HCT116 (cell line): ENCODE results near the gene PPP1R37. TPM values are rescaled to one million over a fixed set of nuclear protein-coding genes. Genes with fewer than 3 reads are reported as not detected.

ENCODE experiments used
- ATAC-seq: fragments of 200-7000 bp; cut with Tn5 transposase; 2 replicates; pipeline ENCODE4 v1.9.1; 2020; ENCODE audit warnings: mild to moderate bottlenecking, moderate library complexity
- BruUV-seq: library from RNA; stranded (reverse); fragments of 400-500 nt; replicated peaks from 2 replicates; lab custom pipeline; 2021; lab: Mats Ljungman, UMichigan
- CTCF ChIA-PET: fragments of 300-600 bp; sonication (Branson Sonifier 250); formaldehyde crosslinking; loops from one replicate; lab custom pipeline; 2021; ENCODE audit warnings: antibody characterized with exemption; lab: Charles Lee
- POLR2A ChIA-PET: fragments of 300-600, 350-600 bp; sonication (Branson Sonifier 250); formaldehyde crosslinking; loops from one replicate; lab custom pipeline; 2021; ENCODE audit warnings: antibody characterized with exemption; lab: Charles Lee
- RAD21 ChIA-PET, 2 experiments: fragments of 300-600 bp; sonication (Branson Sonifier 250); formaldehyde crosslinking; loops; one replicate each; lab custom pipeline; 2023; ENCODE audit warnings: low total read pairs in 2 of 2; ENCODE audit not compliant: uncharacterized antibody in 2 of 2, unreplicated experiment in 2 of 2, low non-redundant PET in 1 of 2; lab: Charles Lee
- DNase-seq: peaks from one replicate; pipeline ENCODE4 v3.0.0-alpha.2; 2010; ENCODE audit warnings: low read depth, low spot score
- H2AFZ ChIP-seq: fragments of 200-600 bp; shearing (Covaris generic), sonication (generic); 2 replicates; pipeline ENCODE4 v1.6.1; 2017; ENCODE audit warnings: low read depth, mixed run types, mixed read lengths, antibody characterized with exemption, low read length; ENCODE audit not compliant: poor library complexity, severe bottlenecking
- H3K27ac ChIP-seq: 2 replicates; pipeline ENCODE4 v1.5.1; 2012; ENCODE audit warnings: low read depth, low read length
- H3K27me3 ChIP-seq: fragments of 200-600 bp; sonication (generic); 2 replicates; pipeline ENCODE4 v1.6.1; 2016; ENCODE audit warnings: mixed run types, low read length, mixed read lengths; ENCODE audit not compliant: insufficient read depth
- H3K36me3 ChIP-seq, 2 experiments: fragments of 200-500 bp in 1 of 2; fragments of 200-600 bp in 1 of 2; sonication (Bioruptor generic) in 1 of 2; sonication (generic) in 1 of 2; 2 replicates each; pipeline versions ENCODE4 v1.5.1 to v1.6.1; 2014 to 2016; ENCODE audit warnings: low read length in 2 of 2, inconsistent platforms in 1 of 2, mixed read lengths in 1 of 2, mixed run types in 1 of 2; ENCODE audit not compliant: insufficient read depth in 2 of 2, control insufficient read depth in 1 of 2
- H3K4me1 ChIP-seq, 2 experiments: fragments of 200-600 bp in 1 of 2; sonication (generic) in 1 of 2; 2 replicates each; pipeline versions ENCODE4 v1.5.1 to v1.6.1; 2012 to 2017; ENCODE audit warnings: low read length in 2 of 2, inconsistent platforms in 1 of 2, mild to moderate bottlenecking in 1 of 2, mixed read lengths in 1 of 2, mixed run types in 1 of 2, moderate library complexity in 1 of 2; ENCODE audit not compliant: insufficient read depth in 2 of 2, control insufficient read depth in 1 of 2
- H3K4me2 ChIP-seq: fragments of 200-600 bp; sonication (generic); 2 replicates; pipeline ENCODE4 v1.6.1; 2017; ENCODE audit warnings: mixed run types, low read length, mixed read lengths
- H3K4me3 ChIP-seq, 2 experiments: fragments of 200-600 bp in 1 of 2; sonication (generic) in 1 of 2; replicated peaks in 1 of 2; 2 replicates each; pipeline ENCODE4 v1.5.1; 2011 to 2016; ENCODE audit warnings: low read length in 2 of 2, control low read depth in 1 of 2, low read depth in 1 of 2, mild to moderate bottlenecking in 1 of 2, mixed read lengths in 1 of 2, mixed run types in 1 of 2
- H3K79me2 ChIP-seq: fragments of 200-600 bp; sonication (generic); 2 replicates; pipeline ENCODE4 v1.6.1; 2017; ENCODE audit warnings: mild to moderate bottlenecking, mixed run types, low read length, moderate library complexity, mixed read lengths; ENCODE audit not compliant: insufficient read depth
- H3K9ac ChIP-seq: fragments of 200-600 bp; sonication (generic); 2 replicates; pipeline ENCODE4 v1.6.1; 2016; ENCODE audit warnings: low read length, mixed read lengths
- H3K9me2 ChIP-seq: fragments of 200-600 bp; sonication (generic), shearing (Covaris generic); 2 replicates; pipeline ENCODE4 v1.6.1; 2017; ENCODE audit warnings: mixed run types, mild to moderate bottlenecking, moderate library complexity; ENCODE audit not compliant: insufficient read depth
- H3K9me3 ChIP-seq, 2 experiments: fragments of 200-500 bp in 1 of 2; fragments of 200-600 bp in 1 of 2; sonication (Bioruptor generic) in 1 of 2; sonication (generic) in 1 of 2; 2 replicates each; pipeline ENCODE4 v1.6.1; 2014 to 2017; ENCODE audit warnings: low read length in 2 of 2, mixed read lengths in 2 of 2, inconsistent platforms in 1 of 2, low read depth in 1 of 2, mild to moderate bottlenecking in 1 of 2, mixed run types in 1 of 2, moderate library complexity in 1 of 2; ENCODE audit not compliant: control insufficient read depth in 1 of 2, insufficient read depth in 1 of 2
- H4K20me1 ChIP-seq: fragments of 200-600 bp; sonication (generic), shearing (Covaris generic); 2 replicates; pipeline ENCODE4 v1.6.1; 2017; ENCODE audit warnings: mixed run types, mild to moderate bottlenecking, moderate library complexity; ENCODE audit not compliant: insufficient read depth
- ATF3 ChIP-seq: IDR thresholded peaks from 2 replicates; pipeline ENCODE4 v1.6.1; 2012
- CEBPB ChIP-seq: IDR thresholded peaks from 2 replicates; pipeline ENCODE4 v1.6.1; 2012; ENCODE audit warnings: low read depth
- EGR1 ChIP-seq: IDR thresholded peaks from 2 replicates; pipeline ENCODE4 v1.6.1; 2012; ENCODE audit warnings: low read depth
- ELF1 ChIP-seq: IDR thresholded peaks from 2 replicates; pipeline ENCODE4 v1.6.1; 2012; ENCODE audit warnings: low read depth, borderline replicate concordance
- EZH2phosphoT487 ChIP-seq: fragments of 200-600 bp; IDR thresholded peaks from 2 replicates; pipeline ENCODE4 v1.6.1; 2018; ENCODE audit warnings: antibody characterized with exemption, borderline replicate concordance
- FOSL1 ChIP-seq: IDR thresholded peaks from 2 replicates; pipeline ENCODE4 v1.6.1; 2012; ENCODE audit warnings: low read depth
- MAX ChIP-seq: IDR thresholded peaks from 2 replicates; pipeline ENCODE4 v1.6.1; 2012
- POLR2AphosphoS5 ChIP-seq: IDR thresholded peaks from 2 replicates; pipeline ENCODE4 v1.6.1; 2011; ENCODE audit warnings: mild to moderate bottlenecking, low read depth, low read length, moderate library complexity
- RAD21 ChIP-seq: IDR thresholded peaks from 2 replicates; pipeline ENCODE4 v1.6.1; 2012; ENCODE audit warnings: low read depth, mild to moderate bottlenecking
- SP1 ChIP-seq: IDR thresholded peaks from 2 replicates; pipeline ENCODE4 v1.6.1; 2012; ENCODE audit warnings: low read depth
- TCF7L2 ChIP-seq: IDR thresholded peaks from 2 replicates; pipeline ENCODE4 v1.7.0; 2011; ENCODE audit warnings: borderline replicate concordance, inconsistent platforms; ENCODE audit not compliant: insufficient read depth, insufficient read length; ENCODE audit errors: extremely low read depth
- ZBTB33 ChIP-seq: IDR thresholded peaks from 2 replicates; pipeline ENCODE4 v1.6.1; 2011; ENCODE audit warnings: mild to moderate bottlenecking, low read length, moderate library complexity; ENCODE audit not compliant: insufficient replicate concordance; ENCODE audit errors: extremely low read depth
- ZNF274 ChIP-seq: fragments of 200-500 bp; sonication (Bioruptor generic); IDR thresholded peaks from 2 replicates; pipeline ENCODE4 v1.6.1; 2014; ENCODE audit warnings: mild to moderate bottlenecking, low read depth, low read length, inconsistent platforms
- intact Hi-C: fragments of 100-400 bp; cut with micrococcal nuclease; formaldehyde crosslinking; loops from 2 replicates; pipeline ENCODE4 v1.10.0; 2022
- total RNA-seq: library from RNA; stranded (reverse); gene quantifications from one replicate; pipeline ENCODE4 v1.2.1, GENCODE V29; 2021; ENCODE audit not compliant: unreplicated experiment

The PPP1R37 gene
- total RNA-seq, 1 experiment from 2014 or later = 32.7 TPM

- no peak overlapping the region for H2AFZ ChIP-seq
- CTCF ChIA-PET = interaction anchor here (0.7 kb wide), 1 partner anchor 12 kb away, joined by 3 read pairs; no protein-coding TSS in a partner anchor
- TF ChIP-seq TCF7L2 = no peak
- TF ChIP-seq, all 23 proteins: peak for 0
- Histone ChIP-seq H3K4me1 (peaks cover 10 to 11% of the 10 kb centered on the region in 2 experiments; a peak in 3 of 4 replicates), H3K9me3 (no peaks in the 10 kb centered on the region), H3K36me3 (peaks cover 10 to 20% of the 10 kb centered on the region in 2 experiments; a peak in 3 of 4 replicates), H3K9me2 (no peaks in the 10 kb centered on the region), H3K4me2 (no peak overlapping the region), H4K20me1 (no peaks in the 10 kb centered on the region), H3K27me3 (no peaks in the 10 kb centered on the region), H3K4me3 (no peak overlapping the region), H3K79me2 (peaks cover 26% of the 10 kb centered on the region), H3K9ac (no peak overlapping the region), H3K27ac (no peak overlapping the region)
- no peak for DNase-seq
- intact Hi-C loops = no loop called here
- POLR2A ChIA-PET = interaction anchor here (0.9 kb wide), 1 partner anchor 33 kb away, joined by 3 read pairs; the partner anchor contains the start of gene CLASRP
- RAD21 ChIA-PET = no interaction called here
- no TSS peak for BruUV-seq
- ATAC-seq = no peak
Measured at GRCh38 chr19:45071545-45071938, 21.4 kb upstream of the PPP1R37 start.

GRCh38 chr19:45071969-45072790, 20.8 kb upstream of the PPP1R37 start:
- ATAC-seq (no peak), DNase-seq (no peak)
- ChIA-PET POLR2A (interaction anchor here (0.9 kb wide), 1 partner anchor 33 kb away, joined by 3 read pairs; the partner anchor contains the start of gene CLASRP), CTCF (interaction anchor here (0.7 to 1.1 kb wide), 2 partner anchors 12 to 13 kb away, joined by 3 to 5 read pairs; no protein-coding TSS in a partner anchor), RAD21 (no interaction called here)
- H3K27ac ChIP-seq = no peak overlapping the region
- H3K9ac ChIP-seq = no peak overlapping the region
- H3K9me3 ChIP-seq = no peaks in the 10 kb centered on the region
- no peaks in the 10 kb centered on the region for H3K27me3 ChIP-seq
- peaks cover 16 to 17% of the 10 kb centered on the region in 2 experiments for H3K4me1 ChIP-seq
- intact Hi-C loops = no loop called here
- H3K79me2 ChIP-seq = peaks cover 26% of the 10 kb centered on the region
- H3K36me3 ChIP-seq = peaks cover 8 to 20% of the 10 kb centered on the region in 2 experiments; a peak in 2 of 4 replicates
- no peak overlapping the region for H2AFZ ChIP-seq
- BruUV-seq = no TSS peak
- H3K9me2 ChIP-seq = no peaks in the 10 kb centered on the region
- no peak overlapping the region for H3K4me2 ChIP-seq
- H4K20me1 ChIP-seq = no peaks in the 10 kb centered on the region
- H3K4me3 ChIP-seq = no peak overlapping the region
- TF ChIP-seq EGR1 (no peak), ZBTB33 (no peak), EZH2phosphoT487 (no peak), SP1 (no peak), ATF3 (no peak), CEBPB (no peak), ELF1 (no peak), MAX (no peak), FOSL1 (no peak), RAD21 (no peak), POLR2AphosphoS5 (no peak), ZNF274 (no peak)
